Iris pigment epithelial cell (primary cell): ENCODE data around the gene FXYD6.

Source experiments
- DNase-seq: peaks from one replicate; pipeline ENCODE4 v3.0.0-alpha.2; 2011; ENCODE audit warnings: low read depth

Gene FXYD6

DNA sequence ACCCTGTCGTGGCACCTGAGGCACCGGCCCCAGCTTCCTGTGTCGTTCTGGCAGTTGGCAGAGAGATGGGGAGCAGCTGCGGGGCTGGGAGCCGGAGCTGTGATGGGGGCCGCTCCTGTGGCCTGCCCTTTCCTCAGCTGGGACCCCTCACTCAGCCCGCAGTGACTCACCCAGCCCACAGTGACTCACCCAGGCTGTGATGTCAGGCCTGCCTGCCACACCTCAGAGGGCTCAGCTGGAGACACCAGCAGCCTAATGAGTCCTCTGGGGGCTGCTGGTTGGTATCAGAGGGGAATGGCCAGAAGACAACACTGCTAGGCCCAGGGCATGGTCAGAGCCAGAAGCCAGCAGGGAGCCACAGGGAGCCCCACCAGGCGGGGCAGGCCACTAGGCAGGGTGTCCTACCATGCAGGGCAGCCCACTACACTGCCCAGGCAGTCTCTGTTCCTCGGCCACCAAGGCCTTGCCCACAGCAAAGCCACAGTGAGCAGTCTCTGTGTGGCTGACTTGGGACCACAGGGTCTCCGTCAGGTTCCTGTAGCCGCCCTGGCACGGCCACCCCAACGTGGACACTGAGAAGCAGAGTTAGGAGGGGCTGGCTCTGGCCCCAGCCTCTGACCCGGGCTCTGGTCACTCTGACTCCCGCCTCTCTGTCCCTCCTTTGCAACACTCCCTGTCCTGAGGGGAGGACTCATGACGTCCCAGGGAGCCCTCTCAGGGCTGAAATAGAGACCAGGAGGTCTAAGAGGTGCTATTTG lies 47.7 kb downstream of the FXYD6 start:
- DNase-seq: peak; percentile 68

- no peak for DNase-seq
Measured at GRCh38 chr11:117827521-117828511, 48.6 kb downstream of the FXYD6 start.

GRCh38 chr11:117826832-117827231 lies 49.6 kb downstream of the FXYD6 start:
- no peak for DNase-seq

GRCh38 chr11:117826190-117826570 lies 50.3 kb downstream of the FXYD6 start:
- no peak for DNase-seq

DNA sequence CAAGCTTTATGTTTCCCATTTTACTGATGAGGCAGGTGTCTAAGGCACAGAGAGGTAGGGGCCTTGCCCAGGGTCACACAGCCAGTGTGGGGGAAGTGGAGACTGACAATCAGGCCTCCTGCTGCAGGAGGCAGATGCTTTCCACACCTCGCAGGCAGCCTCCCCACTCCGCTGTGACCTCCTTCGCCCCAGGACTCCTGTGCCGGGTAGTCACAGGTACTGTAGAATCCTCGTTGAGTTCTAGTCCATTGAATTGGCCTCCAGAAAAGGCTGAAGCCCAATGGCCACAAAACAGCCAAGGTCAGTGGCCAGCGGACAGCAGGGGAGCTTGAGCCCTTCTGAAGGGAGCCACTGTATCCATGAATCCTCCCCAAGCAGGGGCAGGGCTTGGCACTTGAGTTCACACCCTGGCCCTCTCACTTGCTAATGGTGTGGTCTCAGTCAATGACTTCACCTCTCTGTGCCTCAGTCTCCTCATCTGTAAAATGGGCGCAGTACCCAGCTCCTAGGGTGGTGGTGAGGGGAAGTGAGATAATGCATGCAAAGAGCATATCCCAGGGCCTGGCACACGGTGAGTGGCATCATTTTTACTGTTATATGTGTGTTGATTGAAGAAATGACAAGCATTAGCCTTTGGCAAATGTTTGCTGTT lies 50.8 kb downstream of the FXYD6 start:
- no peak for DNase-seq

DNA sequence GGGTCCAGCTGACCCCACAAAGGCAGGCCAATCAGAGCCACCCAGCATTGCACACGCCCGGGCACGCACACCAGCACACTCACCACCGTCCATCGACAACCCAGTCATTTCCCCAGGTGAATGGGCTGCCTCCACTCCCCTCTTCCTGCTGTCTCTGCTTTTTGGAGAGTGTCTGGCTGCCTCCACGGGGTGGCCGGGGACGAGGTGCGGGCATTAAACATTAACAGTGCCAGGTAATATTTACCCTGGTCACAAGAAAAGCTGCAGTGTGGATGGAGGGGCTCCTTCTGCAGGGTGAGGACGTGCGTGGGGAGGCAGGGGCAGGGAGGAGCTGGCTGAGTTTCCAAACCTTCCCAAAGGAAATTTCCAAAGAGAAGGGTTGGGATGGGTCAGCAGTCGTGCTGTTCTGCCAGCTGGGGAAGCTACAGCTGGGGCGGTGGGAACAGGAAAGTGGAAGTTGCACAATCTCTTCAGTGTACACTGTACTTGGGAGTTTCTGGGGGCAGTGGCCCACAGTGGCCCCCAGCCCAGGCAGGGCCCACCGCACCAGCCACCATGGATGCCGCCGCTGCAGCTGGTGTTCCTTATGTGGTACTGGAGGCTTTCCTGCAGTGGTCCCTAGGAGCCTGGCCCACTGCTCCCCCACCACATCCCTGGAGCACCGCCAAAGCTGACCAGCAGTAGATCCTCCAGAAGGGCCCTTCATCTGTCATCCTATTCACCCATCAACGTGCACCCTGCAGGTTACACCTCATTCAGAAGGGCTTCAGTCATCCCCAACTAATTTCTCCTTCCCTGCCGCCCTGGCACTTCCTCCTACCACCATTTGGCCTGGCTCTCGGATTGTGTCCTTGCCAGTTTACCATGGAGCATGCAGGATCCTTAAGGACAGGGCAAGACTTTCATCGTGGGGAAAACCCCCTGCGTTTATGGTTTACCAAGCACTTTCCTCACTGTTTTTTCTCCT lies 51.6 kb downstream of the FXYD6 start, which contains the start of gene FXYD2:
Gene FXYD2, minus strand, starts transcription at position 174 of the 967 bp plus-strand sequence. Its CDS starts 66 bp downstream, at position 108.
- DNase-seq: no peak

DNA sequence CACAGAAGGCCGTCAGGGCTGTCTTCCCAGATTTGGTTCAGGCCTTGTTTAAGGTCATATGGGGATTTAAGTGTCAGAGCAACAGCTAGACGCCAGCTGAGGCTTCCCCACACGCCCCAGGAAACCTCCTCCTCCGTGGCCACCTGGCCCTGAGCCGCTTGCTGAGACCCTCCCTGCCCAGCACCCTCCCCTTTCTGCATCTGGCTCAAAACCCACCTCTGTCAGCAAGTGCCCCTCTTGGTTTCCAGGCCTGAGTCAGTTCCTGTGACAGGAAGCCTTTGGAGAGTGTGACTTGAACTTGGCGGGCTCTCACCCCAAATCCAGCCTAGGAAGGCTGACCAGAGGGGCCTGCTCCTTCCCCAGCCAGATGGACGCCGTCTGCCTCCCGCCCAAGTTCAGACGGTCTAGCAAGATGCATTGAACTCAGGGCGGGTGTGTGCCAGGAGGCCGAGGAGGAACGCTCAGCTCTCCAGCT lies 52.5 kb downstream of the FXYD6 start:
- no peak for DNase-seq

DNA sequence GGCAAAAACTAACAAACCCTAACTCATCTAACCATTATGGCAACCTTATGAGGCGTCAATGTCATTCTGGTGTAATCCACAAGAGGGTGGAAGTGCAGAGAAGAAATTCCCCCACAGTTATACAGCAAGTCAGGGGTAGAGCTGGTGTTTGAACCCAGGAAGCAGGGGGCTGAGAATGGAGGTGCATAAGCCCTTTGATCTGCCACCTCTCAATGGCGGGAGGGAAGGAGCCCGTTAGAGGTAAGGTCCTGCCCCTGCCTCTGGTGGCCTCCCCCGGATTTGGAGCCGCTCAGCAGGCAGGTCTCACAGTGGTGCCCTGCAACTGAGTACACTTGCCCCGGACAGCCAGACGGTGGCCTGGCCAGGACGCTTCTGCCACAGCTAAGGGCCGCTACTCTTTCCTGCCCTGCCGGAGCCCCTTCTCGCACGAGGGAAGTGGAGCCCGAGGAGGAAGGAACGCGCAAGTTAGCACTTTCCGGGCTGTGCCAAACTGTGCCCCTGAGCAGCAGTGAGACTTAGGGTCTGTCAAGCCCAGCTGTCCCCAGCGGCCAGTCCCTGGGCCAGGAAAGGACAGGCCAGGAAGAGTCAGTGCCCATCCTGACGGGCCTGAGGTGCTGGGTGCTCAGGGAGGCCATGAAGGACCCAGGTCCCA lies 53.0 kb downstream of the FXYD6 start:
- DNase-seq: no peak

DNA sequence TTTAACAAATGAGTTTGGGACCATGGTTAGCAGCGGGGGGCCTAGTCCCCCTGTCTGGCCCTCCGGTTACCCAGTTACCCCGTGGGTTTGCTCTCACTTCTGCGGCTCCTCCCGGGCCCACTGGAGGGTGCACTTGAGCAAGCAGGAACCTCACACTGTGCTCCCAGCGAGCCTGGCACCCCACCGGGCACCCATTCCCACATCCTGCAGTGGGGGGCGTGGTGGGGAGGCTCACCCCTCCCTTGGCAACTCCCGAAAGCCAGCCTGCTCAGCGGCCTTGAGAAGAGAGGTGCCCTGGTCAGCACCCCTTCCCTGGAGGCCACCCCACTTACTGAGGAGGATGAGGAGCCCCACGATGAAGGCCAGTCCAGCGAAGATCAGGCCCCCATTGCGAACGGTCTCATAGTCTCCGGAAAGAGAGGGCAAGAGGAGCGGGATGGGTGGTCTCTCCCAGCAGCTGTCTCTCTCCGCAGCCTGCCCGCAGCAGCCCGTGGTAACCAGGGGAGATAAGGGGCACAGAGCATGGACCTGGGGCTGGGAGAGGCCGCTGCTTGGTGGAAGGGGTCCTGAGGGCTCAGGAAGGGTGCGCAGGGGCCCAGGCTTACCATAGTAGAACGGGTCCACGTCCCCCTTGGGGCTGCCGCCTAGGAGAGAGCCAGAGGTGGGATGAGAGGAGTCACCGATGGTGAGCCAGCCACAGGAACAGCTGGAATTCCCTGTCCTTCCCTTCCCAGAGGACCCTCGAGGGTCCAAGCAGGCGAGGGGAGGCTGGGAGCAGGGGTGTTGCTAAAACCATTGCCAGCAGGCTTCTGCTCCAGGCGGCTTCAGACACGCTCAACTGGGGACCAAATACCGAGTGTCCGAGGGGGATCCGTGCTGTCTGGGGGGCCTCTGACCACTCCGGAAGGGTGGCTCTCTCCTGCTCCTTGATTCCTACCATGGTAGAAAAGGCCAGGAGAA lies 54.1 kb downstream of the FXYD6 start:
- peak; percentile 31 for DNase-seq

- DNase-seq: no peak
Measured at GRCh38 chr11:117821431-117821830, 55.0 kb downstream of the FXYD6 start.

GRCh38 chr11:117820516-117820915 lies 55.9 kb downstream of the FXYD6 start:
- no peak for DNase-seq

- no peak for DNase-seq
Measured at GRCh38 chr11:117820071-117820470, 56.4 kb downstream of the FXYD6 start.

DNA sequence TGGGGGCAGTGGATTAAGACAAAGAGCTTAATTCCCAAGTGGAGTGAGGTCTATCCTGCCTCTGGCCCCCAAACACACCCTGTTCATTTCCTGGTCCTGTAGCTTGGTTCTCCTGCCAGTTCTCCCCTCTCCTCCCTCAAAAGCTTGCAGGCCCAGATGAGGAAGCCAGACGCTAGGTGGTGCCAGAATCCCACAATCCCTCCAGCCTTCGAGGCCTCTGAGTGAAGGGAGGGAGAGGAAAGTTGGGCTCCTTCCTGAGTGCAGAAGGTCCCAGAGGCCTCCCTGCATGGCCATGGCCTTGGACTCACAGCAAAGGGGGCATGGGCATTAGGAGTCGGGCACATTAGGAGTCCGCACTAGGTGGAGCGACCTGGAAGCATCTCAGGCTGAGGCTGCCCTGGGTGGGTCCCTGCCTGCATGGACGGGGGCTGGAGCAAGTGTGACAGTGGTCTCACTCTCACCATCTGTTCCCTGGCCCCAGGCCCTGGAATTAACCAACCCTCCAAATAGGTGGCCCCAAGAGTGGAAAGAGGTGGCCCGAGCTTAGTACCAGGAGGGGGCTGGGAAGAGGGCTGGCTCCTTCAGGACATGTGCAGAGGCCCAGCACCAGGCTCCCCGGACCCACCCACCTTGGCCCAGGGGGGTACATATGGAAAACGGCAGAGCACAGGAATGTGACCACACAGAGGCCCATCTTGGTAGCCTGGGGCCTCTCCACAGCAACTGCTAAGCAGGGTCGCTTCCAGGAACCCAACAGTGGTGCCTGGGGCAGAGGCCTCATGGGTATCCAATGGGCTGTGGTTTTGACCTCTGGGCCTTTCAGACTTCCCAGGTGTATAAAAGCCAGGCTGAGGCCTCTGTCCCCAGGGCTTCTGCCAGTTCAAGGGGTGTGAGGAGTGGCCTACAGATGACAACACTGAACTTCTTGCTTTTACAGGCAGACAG lies 57.1 kb downstream of the FXYD6 start:
- DNase-seq: peak; percentile 72

DNA sequence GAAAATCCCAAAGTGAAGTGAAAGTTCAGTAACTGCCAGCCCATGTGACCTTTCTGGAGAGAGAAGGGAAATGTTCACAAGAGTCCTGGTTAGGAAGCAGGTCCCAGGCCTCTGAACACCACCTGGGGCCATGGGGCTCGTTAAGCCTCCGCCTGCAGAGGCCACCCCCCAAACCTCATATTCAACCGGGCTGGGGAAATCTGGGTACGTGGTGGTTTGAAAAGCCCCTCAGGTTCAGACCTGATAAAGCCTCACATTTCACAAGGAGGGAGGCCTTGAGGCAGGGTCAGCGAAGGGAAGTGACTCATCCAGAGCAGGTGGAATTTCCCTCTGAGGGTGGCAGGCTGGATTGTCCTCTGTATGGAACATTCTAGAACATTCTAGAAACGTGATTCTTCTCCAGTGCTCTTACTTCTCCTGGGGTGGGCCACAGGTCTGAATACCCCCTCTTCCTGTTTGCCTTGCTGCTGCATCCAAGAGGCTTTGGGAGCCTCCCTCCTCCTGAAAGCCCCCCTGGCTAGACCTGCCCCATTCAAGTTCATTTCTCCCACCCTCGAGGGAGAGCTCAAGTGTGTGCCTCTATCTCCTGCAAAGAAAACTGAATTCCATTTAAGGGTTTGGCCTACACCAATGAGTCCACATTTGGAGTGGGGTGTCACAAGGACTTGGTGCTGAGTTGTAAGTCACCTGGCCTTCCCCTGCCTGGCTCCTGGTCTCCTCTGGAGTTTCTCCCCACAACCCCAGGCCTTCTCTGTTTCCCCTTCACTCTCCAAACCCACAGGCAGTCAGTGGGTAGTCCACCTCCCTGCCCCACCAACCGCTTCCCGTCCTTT lies 58.2 kb downstream of the FXYD6 start:
- peak; percentile 81 for DNase-seq

DNA sequence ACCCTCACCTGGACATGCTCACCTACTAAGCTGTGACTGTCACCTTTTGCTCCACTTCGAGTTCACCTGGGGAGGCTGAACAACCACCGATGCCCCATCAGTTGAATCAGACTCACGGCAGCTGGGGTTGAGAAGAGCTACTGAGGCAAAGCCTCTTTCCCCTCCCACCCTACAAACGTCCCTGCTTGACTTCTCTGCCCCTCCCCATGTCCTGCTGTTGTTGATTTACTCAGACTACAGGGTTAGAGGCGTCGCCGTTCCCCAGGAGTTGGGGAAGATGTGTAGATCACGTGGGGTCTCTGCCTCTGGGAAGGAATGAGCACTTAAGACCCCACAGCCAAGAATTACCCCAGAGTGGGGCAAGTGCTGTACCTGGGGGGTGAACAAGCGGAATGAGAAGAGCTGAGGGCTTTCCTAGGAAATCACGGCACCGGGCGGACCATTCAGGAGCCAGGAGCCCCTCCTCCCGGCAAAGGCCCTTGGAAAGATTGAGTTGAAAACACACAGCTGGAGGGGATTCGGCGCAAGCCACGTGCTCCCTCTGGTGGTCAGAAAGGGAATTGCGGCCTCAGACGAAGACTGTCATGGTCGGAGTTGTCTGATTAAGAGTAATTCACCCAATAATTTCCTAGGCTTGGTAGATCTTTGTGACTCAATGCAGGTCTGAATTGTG lies 59.0 kb downstream of the FXYD6 start:
- DNase-seq: peak; percentile 71

DNA sequence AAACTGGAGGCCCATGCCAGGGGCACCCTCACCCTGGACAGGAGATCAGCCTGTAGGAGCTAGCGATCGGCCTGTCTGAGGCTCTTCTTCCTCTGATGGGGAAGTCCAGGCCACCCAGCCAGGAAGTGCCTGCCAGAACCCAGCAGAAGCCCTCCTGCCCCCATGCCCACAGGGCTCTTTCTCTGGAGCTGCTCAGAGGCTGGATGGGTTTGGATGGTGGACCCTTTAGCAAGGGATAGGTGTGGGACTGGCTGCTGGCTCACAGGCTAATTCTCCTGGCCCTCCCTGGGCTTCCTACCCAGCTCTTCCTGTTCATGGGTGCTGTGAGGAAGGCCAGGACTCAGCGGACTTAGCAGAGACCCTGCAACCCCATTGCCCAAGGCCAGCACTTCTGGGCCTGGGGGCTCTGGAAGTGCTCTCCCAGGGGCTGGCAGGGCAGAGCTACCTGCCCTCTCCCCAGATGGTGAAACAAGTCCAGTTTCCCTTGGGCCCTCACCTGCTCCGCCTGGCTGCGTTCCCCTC lies 59.6 kb downstream of the FXYD6 start:
- DNase-seq: no peak
